HEK293 (cell line): ENCODE data around the gene AMY1B.
"Not testable (repeated sequence)": the region's sequence is repeated elsewhere in the genome, so short reads cannot be mapped to it uniquely, and the experiment has no call there.

Experiments
- ZBTB21 ChIP-seq: fragments of 450-650 bp; formaldehyde crosslinking; IDR thresholded peaks from 2 replicates; pipeline ENCODE4 v1.5.1; 2017; ENCODE audit warnings: missing biosample characterization, missing genetic modification characterization
- ZNF274 ChIP-seq, 2 experiments: fragments of 200-500 bp in 1 of 2; fragments of 450-650 bp in 1 of 2; sonication (Bioruptor generic) in 1 of 2; formaldehyde crosslinking in 1 of 2; IDR thresholded peaks; 2 replicates each; pipeline versions ENCODE4 v1.5.1 to v1.6.1; 2014 to 2016; ENCODE audit warnings: borderline replicate concordance in 1 of 2, inconsistent platforms in 1 of 2, low read length in 1 of 2, missing biosample characterization in 1 of 2, missing genetic modification characterization in 1 of 2

GRCh38 chr1:103654133-103654532, 41.9 kb downstream of the AMY1B start:
- TF ChIP-seq ZNF274 (IDR thresholded peaks at IDR 0.05; ENCODE audit: low read length); ZNF274 (tag by site-specific recombination; IDR thresholded peaks at IDR 0.05; ENCODE audit: borderline replicate concordance); ZBTB21 (tag by site-specific recombination): not testable (repeated sequence)
